SH-SY5Y (cell line): ENCODE data around the gene BACH2.
A peak's percentile ranks its signal among the peaks of the same experiment; 100 is the strongest.

Experiments
- GATA2 ChIP-seq: IDR thresholded peaks from 2 replicates; pipeline ENCODE4 v1.6.1; 2011; ENCODE audit warnings: mild to moderate bottlenecking, low read depth, low read length
- GATA3 ChIP-seq: IDR thresholded peaks from 2 replicates; pipeline ENCODE4 v1.6.1; 2011; ENCODE audit warnings: low read depth, mild to moderate bottlenecking, low read length, moderate library complexity

Gene BACH2

GRCh38 chr6:90202156-90202555, 94.5 kb downstream of the BACH2 start:
- no peak for TF ChIP-seq GATA3
- TF ChIP-seq GATA2: no peak

GRCh38 chr6:90199900-90200299, 96.7 kb downstream of the BACH2 start:
- TF ChIP-seq GATA3 (no peak), GATA2 (no peak)

GRCh38 chr6:90198758-90199425, 97.8 kb downstream of the BACH2 start:
- TF ChIP-seq GATA3 (no peak), GATA2 (no peak)

GRCh38 chr6:90197854-90198496, 98.7 kb downstream of the BACH2 start:
- TF ChIP-seq GATA2 (no peak), GATA3 (no peak)

- TF ChIP-seq GATA2 (peak; percentile 79), GATA3 (no peak; the same call in 1 of the 2 replicates)
Measured at GRCh38 chr6:90195094-90195829, 101.4 kb downstream of the BACH2 start.

- TF ChIP-seq GATA3: peak; percentile 91
- peak; percentile 97 for TF ChIP-seq GATA2
Measured at GRCh38 chr6:90194371-90194841, 102.2 kb downstream of the BACH2 start.

- TF ChIP-seq GATA2: no peak
- no peak for TF ChIP-seq GATA3
Measured at GRCh38 chr6:90193359-90193758, 103.3 kb downstream of the BACH2 start.

GRCh38 chr6:90192857-90193256, 103.8 kb downstream of the BACH2 start:
- no peak for TF ChIP-seq GATA3
- no peak for TF ChIP-seq GATA2

GRCh38 chr6:90190752-90191395, 105.8 kb downstream of the BACH2 start:
- TF ChIP-seq GATA2 (no peak), GATA3 (no peak)

- no peak for TF ChIP-seq GATA3
- TF ChIP-seq GATA2: no peak
Measured at GRCh38 chr6:90190131-90190530, 106.5 kb downstream of the BACH2 start.

- TF ChIP-seq GATA3 (peak; percentile 76), GATA2 (peak; percentile 53)
Measured at GRCh38 chr6:90187437-90188121, 109.1 kb downstream of the BACH2 start.

GRCh38 chr6:90186637-90187371, 109.8 kb downstream of the BACH2 start:
- TF ChIP-seq GATA2 (no peak), GATA3 (no peak)

- TF ChIP-seq GATA3: no peak
Measured at GRCh38 chr6:90186026-90186425, 110.6 kb downstream of the BACH2 start.
